Measurements from ENCODE around the gene TLE4.

- TF ChIP-seq CTCF (IDR thresholded peaks at IDR 0.05) = no peak
- TF ChIP-seq POLR2A (IDR thresholded peaks at IDR 0.05) = no peak
These were observed 113.8 kb downstream of the TLE4 start for GRCh38 chr9:79685577-79685976.
